Panc1 (cell line): ENCODE data around the gene RELA.

Experiments used
- CTCF ChIP-seq: fragments of 450-650 bp; IDR thresholded peaks from 2 replicates; pipeline ENCODE4 v1.5.1; 2017; ENCODE audit warnings: mild to moderate bottlenecking
- POLR2AphosphoS5 ChIP-seq: IDR thresholded peaks from 2 replicates; pipeline ENCODE4 v1.6.1; 2012; ENCODE audit warnings: mild to moderate bottlenecking, low read depth, low read length, moderate library complexity
- TF ChIP-seq, protein P1 (sequence below), 2 experiments: IDR thresholded peaks; 2 replicates each; pipeline ENCODE4 v1.6.1; 2011 to 2012; ENCODE audit warnings: low read depth in 2 of 2, control low read depth in 1 of 2, low read length in 1 of 2, mild to moderate bottlenecking in 1 of 2, moderate library complexity in 1 of 2; ENCODE audit not compliant: insufficient read depth in 1 of 2

DNA sequence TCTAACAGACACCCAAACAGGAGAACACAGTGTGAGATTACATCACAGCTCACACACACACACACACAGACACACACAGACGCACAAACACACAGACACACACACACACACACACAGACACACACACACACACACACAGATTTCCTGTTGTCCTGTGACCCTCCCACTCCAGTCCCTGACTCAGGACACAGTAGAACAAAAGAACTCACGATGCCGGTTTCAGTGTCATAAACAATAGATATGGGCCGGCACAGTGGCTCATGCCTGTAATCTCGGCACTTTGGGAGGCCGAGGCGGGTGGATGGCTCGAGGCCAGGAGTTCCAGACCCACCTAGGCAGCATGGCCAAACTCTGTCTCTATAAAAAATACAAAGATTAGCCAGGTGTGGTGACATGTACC is 35.5 kb upstream of the RELA start:
- TF ChIP-seq CTCF (no peak), POLR2AphosphoS5 (no peak)
- TF ChIP-seq, protein P1, sequence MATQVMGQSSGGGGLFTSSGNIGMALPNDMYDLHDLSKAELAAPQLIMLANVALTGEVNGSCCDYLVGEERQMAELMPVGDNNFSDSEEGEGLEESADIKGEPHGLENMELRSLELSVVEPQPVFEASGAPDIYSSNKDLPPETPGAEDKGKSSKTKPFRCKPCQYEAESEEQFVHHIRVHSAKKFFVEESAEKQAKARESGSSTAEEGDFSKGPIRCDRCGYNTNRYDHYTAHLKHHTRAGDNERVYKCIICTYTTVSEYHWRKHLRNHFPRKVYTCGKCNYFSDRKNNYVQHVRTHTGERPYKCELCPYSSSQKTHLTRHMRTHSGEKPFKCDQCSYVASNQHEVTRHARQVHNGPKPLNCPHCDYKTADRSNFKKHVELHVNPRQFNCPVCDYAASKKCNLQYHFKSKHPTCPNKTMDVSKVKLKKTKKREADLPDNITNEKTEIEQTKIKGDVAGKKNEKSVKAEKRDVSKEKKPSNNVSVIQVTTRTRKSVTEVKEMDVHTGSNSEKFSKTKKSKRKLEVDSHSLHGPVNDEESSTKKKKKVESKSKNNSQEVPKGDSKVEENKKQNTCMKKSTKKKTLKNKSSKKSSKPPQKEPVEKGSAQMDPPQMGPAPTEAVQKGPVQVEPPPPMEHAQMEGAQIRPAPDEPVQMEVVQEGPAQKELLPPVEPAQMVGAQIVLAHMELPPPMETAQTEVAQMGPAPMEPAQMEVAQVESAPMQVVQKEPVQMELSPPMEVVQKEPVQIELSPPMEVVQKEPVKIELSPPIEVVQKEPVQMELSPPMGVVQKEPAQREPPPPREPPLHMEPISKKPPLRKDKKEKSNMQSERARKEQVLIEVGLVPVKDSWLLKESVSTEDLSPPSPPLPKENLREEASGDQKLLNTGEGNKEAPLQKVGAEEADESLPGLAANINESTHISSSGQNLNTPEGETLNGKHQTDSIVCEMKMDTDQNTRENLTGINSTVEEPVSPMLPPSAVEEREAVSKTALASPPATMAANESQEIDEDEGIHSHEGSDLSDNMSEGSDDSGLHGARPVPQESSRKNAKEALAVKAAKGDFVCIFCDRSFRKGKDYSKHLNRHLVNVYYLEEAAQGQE (IDR thresholded peaks at IDR 0.05; ENCODE audit: insufficient read depth in 1 of 2, low read depth in 2 of 2, low read length in 1 of 2): no peak
